NT2/D1 (cell line): Measurements from ENCODE around the gene RNH1.

Experiments used
- SUZ12 ChIP-seq: IDR thresholded peaks from 2 replicates; pipeline ENCODE4 v1.6.1; 2011; ENCODE audit not compliant: insufficient read length, insufficient read depth; ENCODE audit errors: extremely low read depth
- YY1 ChIP-seq: IDR thresholded peaks from 2 replicates; pipeline ENCODE4 v1.6.1; 2011; ENCODE audit not compliant: insufficient read length, insufficient read depth
- ZNF274 ChIP-seq: IDR thresholded peaks from 2 replicates; pipeline ENCODE4 v1.6.1; 2011; ENCODE audit warnings: mild to moderate bottlenecking, low read depth, low read length

DNA sequence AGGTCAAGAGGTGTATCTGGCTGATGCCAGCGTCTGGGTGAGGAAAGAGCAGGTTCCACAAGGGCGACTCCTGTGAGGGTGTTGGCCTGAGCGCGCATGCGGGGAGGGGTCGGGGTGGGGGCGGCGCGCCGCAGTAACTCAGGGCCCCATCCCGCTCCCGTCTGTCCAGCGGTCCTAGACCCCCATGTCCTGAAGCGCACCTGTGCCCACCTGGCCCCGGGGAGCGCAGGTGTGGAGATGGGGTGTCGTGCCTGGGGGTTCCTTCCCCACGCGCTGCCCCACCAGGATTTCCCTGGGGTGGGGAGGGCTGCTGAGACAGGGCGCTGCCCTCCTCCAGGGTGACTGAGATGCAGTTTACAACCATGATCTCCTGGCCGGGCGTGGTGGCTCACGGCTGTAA is 20.9 kb downstream of the RNH1 start:
- TF ChIP-seq ZNF274: no peak
- no peak for TF ChIP-seq SUZ12
- no peak for TF ChIP-seq YY1
